ENCODE data around the gene ELOVL7.
"Not testable (repeated sequence)": the region's sequence is repeated elsewhere in the genome, so short reads cannot be mapped to it uniquely, and the experiment has no call there.

Gene ELOVL7

GRCh38 chr5:60792438-60792837 lies 51.6 kb downstream of the ELOVL7 start:
- DNase-seq (ENCODE audit: low spot score), result no peak

- no peak for DNase-seq (ENCODE audit: low spot score)
These were observed 54.5 kb downstream of the ELOVL7 start for GRCh38 chr5:60789551-60789950.

- DNase-seq (ENCODE audit: low spot score), result no peak
These were observed 55.1 kb downstream of the ELOVL7 start for GRCh38 chr5:60788863-60789513.

- DNase-seq (ENCODE audit: low spot score), result no peak
These were observed 64.6 kb downstream of the ELOVL7 start for GRCh38 chr5:60779466-60779865.

- DNase-seq (ENCODE audit: low spot score), result no peak
These were observed 67.7 kb downstream of the ELOVL7 start for GRCh38 chr5:60776343-60776742.

- no peak for DNase-seq (ENCODE audit: low spot score)
These were observed 78.9 kb downstream of the ELOVL7 start for GRCh38 chr5:60765019-60765709.

- no peak for DNase-seq (ENCODE audit: low spot score)
These were observed 81.0 kb downstream of the ELOVL7 start for GRCh38 chr5:60763061-60763460.

GRCh38 chr5:60754495-60754894 lies 89.6 kb downstream of the ELOVL7 start:
- no peak for DNase-seq (ENCODE audit: low spot score)

- no peak for DNase-seq (ENCODE audit: low spot score)
These were observed 99.4 kb downstream of the ELOVL7 start for GRCh38 chr5:60744682-60745081.

GRCh38 chr5:60743511-60744314 lies 100.4 kb downstream of the ELOVL7 start:
- no peak for DNase-seq (ENCODE audit: low spot score)

GRCh38 chr5:60740322-60740721 lies 103.7 kb downstream of the ELOVL7 start:
- DNase-seq (ENCODE audit: low spot score), result no peak

GRCh38 chr5:60738933-60739332 lies 105.1 kb downstream of the ELOVL7 start:
- no peak for DNase-seq (ENCODE audit: low spot score)

GRCh38 chr5:60738461-60738860 lies 105.6 kb downstream of the ELOVL7 start:
- no peak for DNase-seq (ENCODE audit: low spot score)

- DNase-seq (ENCODE audit: low spot score), result not testable (repeated sequence)
These were observed 113.2 kb downstream of the ELOVL7 start for GRCh38 chr5:60730858-60731257.

GRCh38 chr5:60727033-60727679 lies 116.9 kb downstream of the ELOVL7 start:
- no peak for DNase-seq (ENCODE audit: low spot score)

- DNase-seq (ENCODE audit: low spot score), result no peak
These were observed 119.9 kb downstream of the ELOVL7 start for GRCh38 chr5:60724126-60724525.

GRCh38 chr5:60722416-60722815 lies 121.7 kb downstream of the ELOVL7 start:
- no peak for DNase-seq (ENCODE audit: low spot score)

- no peak for DNase-seq (ENCODE audit: low spot score)
These were observed 124.7 kb downstream of the ELOVL7 start for GRCh38 chr5:60719329-60719728.

- DNase-seq (ENCODE audit: low spot score), result no peak
These were observed 125.7 kb downstream of the ELOVL7 start for GRCh38 chr5:60718166-60718892.

- not testable (repeated sequence) for DNase-seq (ENCODE audit: low spot score)
These were observed 128.7 kb downstream of the ELOVL7 start for GRCh38 chr5:60715201-60715928.

GRCh38 chr5:60712950-60713349 lies 131.1 kb downstream of the ELOVL7 start:
- no peak for DNase-seq (ENCODE audit: low spot score)

Data from CD4-positive, alpha-beta T cell treated with Interleukin-6 at 100 ng/mL for 8 hours (primary cell).